H1 (cell line): Measurements from ENCODE around the gene MAP1LC3A. TPM values are rescaled to one million over a fixed set of nuclear protein-coding genes. Genes with fewer than 3 reads are reported as not detected.

Experiments used
- CTCF ChIA-PET: fragments of 300-600 bp; sonication (Branson Sonifier 250); formaldehyde crosslinking; loops from one replicate; lab custom pipeline; 2021; ENCODE audit not compliant: partially characterized antibody; lab: Charles Lee
- POLR2A ChIA-PET: fragments of 300-600 bp; sonication (Branson Sonifier 250); formaldehyde crosslinking; loops from one replicate; lab custom pipeline; 2021; ENCODE audit warnings: inconsistent platforms; ENCODE audit not compliant: partially characterized antibody; lab: Charles Lee
- DNase-seq, 2 experiments: peaks; one replicate each; pipeline versions ENCODE4 v3.0.0 to v3.0.0-alpha.2; 2010 to 2022; ENCODE audit warnings: low spot score in 2 of 2, low read depth in 1 of 2, mixed read lengths in 1 of 2
- FAIRE-seq: peaks from 2 replicates; lab custom pipeline; 2011; peaks lifted over from hg19 to GRCh38; lab: Jason Lieb, UNC
- H2AFZ ChIP-seq: 2 replicates; pipeline ENCODE4 v1.8.1; 2012; ENCODE audit warnings: low read length, inconsistent platforms
- H2AK5ac ChIP-seq: 2 replicates; pipeline ENCODE4 v1.6.1; 2013; ENCODE audit warnings: low read depth, low read length
- H2BK120ac ChIP-seq: replicated peaks from 2 replicates; pipeline ENCODE3; 2013; ENCODE audit warnings: low read depth, low read length, inconsistent platforms
- H2BK12ac ChIP-seq: 2 replicates; pipeline ENCODE4 v1.6.1; 2013; ENCODE audit warnings: low read depth, low read length
- H2BK15ac ChIP-seq: 2 replicates; pipeline ENCODE4 v1.6.1; 2013; ENCODE audit warnings: low read length
- H2BK20ac ChIP-seq: 2 replicates; pipeline ENCODE4 v1.6.1; 2013; ENCODE audit warnings: low read length
- H2BK5ac ChIP-seq: 2 replicates; pipeline ENCODE4 v1.6.1; 2013; ENCODE audit warnings: low read depth, low read length
- H3K14ac ChIP-seq: 2 replicates; pipeline ENCODE4 v1.6.1; 2013; ENCODE audit warnings: inconsistent platforms; ENCODE audit not compliant: insufficient read length
- H3K18ac ChIP-seq: 2 replicates; pipeline ENCODE4 v1.6.1; 2013; ENCODE audit warnings: low read length; ENCODE audit errors: extremely low read depth
- H3K23ac ChIP-seq: 2 replicates; pipeline ENCODE4 v1.6.1; 2013; ENCODE audit warnings: inconsistent platforms; ENCODE audit not compliant: insufficient read length
- H3K23me2 ChIP-seq: 2 replicates; pipeline ENCODE4 v1.6.1; 2013; ENCODE audit warnings: low read depth, low read length
- H3K27ac ChIP-seq: 2 replicates; pipeline ENCODE4 v1.6.1; 2011; ENCODE audit warnings: low read depth, low read length, inconsistent platforms
- H3K27me3 ChIP-seq, 4 experiments: replicated peaks in 1 of 4; 1 replicate in 1 of 4; 2 replicates in 3 of 4; pipeline versions ENCODE4 v1.6.1 to v1.8.1; 2011 to 2013; ENCODE audit warnings: low read length in 3 of 4, mild to moderate bottlenecking in 3 of 4, inconsistent platforms in 2 of 4, mixed read lengths in 2 of 4, moderate library complexity in 1 of 4; ENCODE audit not compliant: control insufficient read depth in 3 of 4, insufficient read depth in 3 of 4; ENCODE audit errors: extremely low read depth in 1 of 4
- H3K36me3 ChIP-seq, 4 experiments: 2 replicates each; pipeline versions ENCODE4 v1.6.1 to v1.8.1; 2011 to 2013; ENCODE audit warnings: mild to moderate bottlenecking in 4 of 4, low read length in 3 of 4, moderate library complexity in 2 of 4, control low read depth in 1 of 4, inconsistent platforms in 1 of 4; ENCODE audit not compliant: insufficient read depth in 4 of 4, control insufficient read depth in 2 of 4
- H3K4ac ChIP-seq: replicated peaks from 2 replicates; pipeline ENCODE3; 2013; ENCODE audit warnings: low read length, low read depth, mixed read lengths, inconsistent platforms; ENCODE audit not compliant: insufficient read length
- H3K4me1 ChIP-seq, 4 experiments: replicated peaks in 1 of 4; 1 replicate in 1 of 4; 2 replicates in 3 of 4; pipeline versions ENCODE4 v1.6.1 to v1.8.1; 2011 to 2013; ENCODE audit warnings: low read length in 3 of 4, inconsistent platforms in 2 of 4, mixed read lengths in 1 of 4; ENCODE audit not compliant: insufficient read depth in 4 of 4, control insufficient read depth in 3 of 4
- H3K4me2 ChIP-seq, 2 experiments: 2 replicates each; pipeline versions ENCODE4 v1.6.1 to v1.8.1; 2011 to 2013; ENCODE audit warnings: low read depth in 2 of 2, low read length in 2 of 2, control low read depth in 1 of 2, inconsistent platforms in 1 of 2, mild to moderate bottlenecking in 1 of 2; ENCODE audit not compliant: insufficient read depth in 1 of 2
- H3K4me3 ChIP-seq, 4 experiments: fragments of 200-600, 300-600 bp in 1 of 4; sonication (generic), shearing (Covaris generic), sonication (Bioruptor Twin) in 1 of 4; 2 replicates each; pipeline versions ENCODE4 v1.5.1 to v1.8.1; 2011 to 2016; ENCODE audit warnings: low read length in 4 of 4, low read depth in 3 of 4, control low read depth in 2 of 4, inconsistent platforms in 2 of 4, mild to moderate bottlenecking in 2 of 4, mixed read lengths in 1 of 4, moderate library complexity in 1 of 4; ENCODE audit not compliant: insufficient read depth in 2 of 4; ENCODE audit errors: extremely low read depth in 1 of 4
- H3K56ac ChIP-seq: replicated peaks from 2 replicates; pipeline ENCODE3; 2013; ENCODE audit warnings: low read depth, mild to moderate bottlenecking, mixed read lengths, low read length, inconsistent platforms; ENCODE audit not compliant: insufficient read length
- H3K79me1 ChIP-seq: 2 replicates; pipeline ENCODE4 v1.6.1; 2013; ENCODE audit warnings: low read depth, low read length, control low read depth
- H3K79me2 ChIP-seq, 2 experiments: 2 replicates each; pipeline versions ENCODE4 v1.6.1 to v1.8.1; 2012 to 2013; ENCODE audit warnings: low read length in 2 of 2, mild to moderate bottlenecking in 2 of 2, inconsistent platforms in 1 of 2; ENCODE audit not compliant: insufficient read depth in 2 of 2, control insufficient read depth in 1 of 2
- H3K9ac ChIP-seq, 4 experiments: replicated peaks in 1 of 4; 1 replicate in 1 of 4; 2 replicates in 3 of 4; pipeline versions ENCODE4 v1.6.1 to v1.8.1; 2011 to 2013; ENCODE audit warnings: low read depth in 3 of 4, low read length in 3 of 4, control low read depth in 2 of 4, mild to moderate bottlenecking in 2 of 4, moderate library complexity in 2 of 4, inconsistent platforms in 1 of 4; ENCODE audit errors: extremely low read depth in 1 of 4
- H3K9me3 ChIP-seq, 2 experiments: 2 replicates each; pipeline versions ENCODE4 v1.6.1 to v1.8.1; 2012 to 2013; ENCODE audit warnings: mild to moderate bottlenecking in 2 of 2, moderate library complexity in 2 of 2, control low read depth in 1 of 2, inconsistent platforms in 1 of 2, low read depth in 1 of 2, low read length in 1 of 2, mixed read lengths in 1 of 2; ENCODE audit not compliant: insufficient read depth in 2 of 2
- H4K20me1 ChIP-seq, 2 experiments: replicated peaks in 1 of 2; 2 replicates each; pipeline versions ENCODE3 to v1.8.1; 2011 to 2013; ENCODE audit warnings: inconsistent platforms in 2 of 2, low read length in 2 of 2, mild to moderate bottlenecking in 1 of 2; ENCODE audit not compliant: insufficient read depth in 2 of 2, control insufficient read depth in 1 of 2
- H4K5ac ChIP-seq: 2 replicates; pipeline ENCODE4 v1.6.1; 2013; ENCODE audit warnings: low read length, low read depth, mixed read lengths, inconsistent platforms; ENCODE audit not compliant: insufficient read length
- H4K8ac ChIP-seq: 2 replicates; pipeline ENCODE4 v1.8.0; 2013; ENCODE audit warnings: mild to moderate bottlenecking, moderate library complexity, low read length, inconsistent platforms; ENCODE audit not compliant: insufficient read depth; ENCODE audit errors: extremely low read depth
- H4K91ac ChIP-seq: replicated peaks from 2 replicates; pipeline ENCODE3; 2013; ENCODE audit warnings: low read length, mixed read lengths, inconsistent platforms; ENCODE audit not compliant: insufficient read length
- BACH1 ChIP-seq: IDR thresholded peaks from 2 replicates; pipeline ENCODE4 v1.6.1; 2012; ENCODE audit warnings: low read length, improper control_type of control experiment
- CHD1 ChIP-seq: IDR thresholded peaks from 2 replicates; pipeline ENCODE4 v1.6.1; 2012; ENCODE audit warnings: low read depth, low read length, improper control_type of control experiment
- HDAC2 ChIP-seq, 2 experiments: fragments of 300-600 bp in 1 of 2; sonication (generic) in 1 of 2; IDR thresholded peaks; 2 replicates each; pipeline ENCODE4 v1.6.1; 2011 to 2012; ENCODE audit warnings: low read depth in 2 of 2, low read length in 2 of 2, mild to moderate bottlenecking in 2 of 2, moderate library complexity in 2 of 2, borderline replicate concordance in 1 of 2, inconsistent platforms in 1 of 2
- HDAC6 ChIP-seq: IDR thresholded peaks from one replicate; pipeline ENCODE4 v1.7.1; 2012; ENCODE audit warnings: low read depth, mild to moderate bottlenecking, inconsistent platforms, low read length, moderate library complexity
- KDM1A ChIP-seq: fragments of 200-600, 300-600 bp; sonication (generic); IDR thresholded peaks from 2 replicates; pipeline ENCODE4 v1.7.1; 2016; ENCODE audit warnings: mild to moderate bottlenecking, low read length, borderline replicate concordance
- NRF1 ChIP-seq: IDR thresholded peaks from 2 replicates; pipeline ENCODE4 v1.6.1; 2011; ENCODE audit warnings: mild to moderate bottlenecking, low read depth, low read length, improper control_type of control experiment
- POLR2A ChIP-seq, 2 experiments: IDR thresholded peaks; 1 replicate in 1 of 2; 2 replicates in 1 of 2; pipeline ENCODE4 v1.6.1; 2011; ENCODE audit warnings: low read depth in 2 of 2, low read length in 2 of 2, mild to moderate bottlenecking in 2 of 2; ENCODE audit errors: control extremely low read depth in 1 of 2
- POLR2AphosphoS5 ChIP-seq: IDR thresholded peaks from 2 replicates; pipeline ENCODE4 v1.6.1; 2011; ENCODE audit warnings: low read depth, low read length
- POU5F1 ChIP-seq: IDR thresholded peaks from 2 replicates; pipeline ENCODE4 v1.6.1; 2011; ENCODE audit warnings: low read depth, mild to moderate bottlenecking, low read length, moderate library complexity
- SAP30 ChIP-seq: fragments of 300-600 bp; sonication (generic); IDR thresholded peaks from 2 replicates; pipeline ENCODE4 v1.7.1; 2012; ENCODE audit warnings: low read length, moderate library complexity, mild to moderate bottlenecking, inconsistent platforms; ENCODE audit not compliant: insufficient read depth, insufficient replicate concordance
- SP2 ChIP-seq: IDR thresholded peaks from 2 replicates; pipeline ENCODE4 v1.6.1; 2012; ENCODE audit warnings: mild to moderate bottlenecking, low read length, inconsistent platforms
- TAF1 ChIP-seq: IDR thresholded peaks from 2 replicates; pipeline ENCODE4 v1.6.1; 2011; ENCODE audit warnings: mild to moderate bottlenecking, low read depth, low read length
- WGBS, 2 experiments: shearing (Covaris generic) in 1 of 2; methylation state at CpG; one replicate each; pipeline versions ENCODE4 v1.1.6 to v1.1.7; 2013 to 2015; ENCODE audit warnings: low lambda C conversion rate in 2 of 2, mixed read lengths in 2 of 2, inconsistent platforms in 1 of 2, low coverage in 1 of 2, missing lambda C conversion rate in 1 of 2; ENCODE audit not compliant: insufficient replicate concordance in 2 of 2, insufficient coverage in 1 of 2, insufficient read length in 1 of 2; ENCODE audit errors: extremely low coverage in 1 of 2, missing lambda C conversion rate in 1 of 2; 5-methylcytosine and 5-hydroxymethylcytosine counted together
- polyA plus RNA-seq, 7 experiments: library from polyadenylated mRNA; depleted of rRNA in 3 of 7; stranded (reverse) in 5 of 7; unstranded in 2 of 7; fragments of >200 nt in 5 of 7; fragments of 200-250 nt in 2 of 7; gene quantifications; 1 replicate in 5 of 7; 2 replicates in 1 of 7; 4 replicates in 1 of 7; pipeline versions ENCODE4 v1.2.1 to v1.2.3, GENCODE V29; 2011 to 2013; ENCODE audit warnings: missing spikeins in 2 of 7, mixed read lengths in 2 of 7
- total RNA-seq: library from RNA; stranded (reverse); fragmentation: NEBNext Ultra II Directional; extraction: Animal tissue kit (Norgen Biotek cat#: 25700); gene quantifications from 2 replicates; pipeline ENCODE4 v1.2.1, GENCODE V29; 2021
- TF ChIP-seq, protein P1 (sequence below): IDR thresholded peaks from 2 replicates; pipeline ENCODE4 v1.6.1; 2012; ENCODE audit warnings: inconsistent platforms

Gene MAP1LC3A
- total and polyA plus RNA-seq, 2 of the 8 experiments (the other 6 are each of a cell fraction or from before 2014, with no cell fraction given): 5.0 to 6.1 TPM

DNA sequence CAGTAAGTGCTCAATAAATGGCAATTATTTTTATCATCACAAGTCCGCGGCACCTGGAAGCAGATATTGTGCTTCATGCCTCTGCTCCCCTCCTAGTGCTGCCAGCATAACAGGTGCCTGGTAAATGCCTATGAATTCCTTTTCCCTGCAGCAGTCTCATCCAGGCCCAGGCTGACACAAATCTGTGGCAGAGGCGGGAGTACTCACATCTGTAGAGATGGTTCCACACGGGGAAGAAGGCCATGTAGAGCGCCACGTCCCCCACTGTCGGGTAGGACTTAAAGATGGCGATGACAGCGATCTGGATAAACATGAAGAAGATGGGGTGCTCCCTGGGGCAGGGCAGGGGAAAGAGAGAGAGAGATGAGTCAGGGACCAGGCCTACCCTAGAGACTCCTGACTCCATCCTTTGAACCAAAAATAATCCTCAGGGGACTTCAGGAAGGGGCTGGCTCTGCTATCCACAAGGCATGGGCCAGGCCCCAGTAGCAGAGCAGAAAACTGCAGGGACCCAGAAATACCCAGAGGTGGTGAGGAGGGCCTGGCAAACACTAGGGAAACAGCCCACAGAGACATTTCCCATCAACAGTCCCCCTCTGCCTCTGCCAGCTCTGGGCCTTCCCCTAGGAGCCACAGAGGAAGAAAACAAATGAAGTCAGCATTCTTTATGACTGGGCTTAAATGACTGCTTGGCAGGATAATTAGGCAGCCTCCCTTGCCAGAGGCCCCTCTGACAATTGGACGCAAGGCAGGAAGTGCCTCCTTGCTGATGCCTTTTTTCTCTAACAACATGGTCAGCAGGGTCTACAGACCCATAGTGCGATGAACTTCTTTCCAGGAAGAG is 23.0 kb downstream of the MAP1LC3A start:
- ChIA-PET CTCF (interaction anchor here (0.8 to 3.5 kb wide), 4 partner anchors 15 to 42 kb away, joined by 3 to 15 read pairs (median 4); no protein-coding TSS in a partner anchor), POLR2A (interaction anchor here (0.6 to 1.9 kb wide), 2 partner anchors 23 to 56 kb away, joined by 3 to 5 read pairs; partner anchors contain the start of gene MAP1LC3A)
- no peak for DNase-seq
- H2BK5ac ChIP-seq: no peak overlapping the region
- H3K27ac ChIP-seq: no peak overlapping the region
- peaks cover 2% of the 10 kb centered on the region in 2 experiments for H4K20me1 ChIP-seq
- no peak overlapping the region for H4K5ac ChIP-seq
- no peak overlapping the region for H2BK120ac ChIP-seq
- H4K8ac ChIP-seq: no peak overlapping the region
- H3K18ac ChIP-seq: no peak overlapping the region
- 0 out of 8 replicates have a peak, but pooled peaks cover 0 to 3% (median 0%) of the 10 kb centered on the region in 4 experiments for H3K36me3 ChIP-seq
- H2BK15ac ChIP-seq: no peak overlapping the region
- H2AK5ac ChIP-seq: no peak overlapping the region
- no peaks in the 10 kb centered on the region for H3K9me3 ChIP-seq
- no peak overlapping the region for H3K4me2 ChIP-seq
- no peaks in the 10 kb centered on the region for H3K79me1 ChIP-seq
- H2BK12ac ChIP-seq: no peak overlapping the region
- no peak overlapping the region for H3K4ac ChIP-seq
- no peak overlapping the region for H2BK20ac ChIP-seq
- H3K23ac ChIP-seq: no peak overlapping the region
- FAIRE-seq: no peak
- no peaks in the 10 kb centered on the region; a peak in 1 of 7 replicates for H3K4me1 ChIP-seq
- no peaks in the 10 kb centered on the region for H3K79me2 ChIP-seq
- H3K56ac ChIP-seq: no peak overlapping the region
- no peak overlapping the region for H2AFZ ChIP-seq
- no peak overlapping the region for H3K4me3 ChIP-seq
- no peaks in the 10 kb centered on the region for H3K27me3 ChIP-seq
- 95% methylated on average over 11 of the region's 11 CpGs; no CpG with 5 or more reads in 1 of the 2 experiments for WGBS, 2 experiments
- H3K9ac ChIP-seq: no peak overlapping the region
- H3K23me2 ChIP-seq: no peaks in the 10 kb centered on the region
- no peak overlapping the region for H3K14ac ChIP-seq
- no peak overlapping the region for H4K91ac ChIP-seq
- TF ChIP-seq CHD1 (no peak), POU5F1 (no peak), POLR2AphosphoS5 (no peak), HDAC6 (no peak), TAF1 (no peak), NRF1 (no peak), BACH1 (no peak), SP2 (no peak), HDAC2 (IDR thresholded peaks at IDR 0.05; ENCODE audit: borderline replicate concordance in 1 of 2, low read depth in 2 of 2, low read length in 2 of 2) (no peak), KDM1A (no peak), POLR2A (IDR thresholded peaks at IDR 0.05; ENCODE audit: control extremely low read depth in 1 of 2, low read depth in 2 of 2, low read length in 2 of 2) (no peak), SAP30 (no peak)
- TF ChIP-seq, protein P1, sequence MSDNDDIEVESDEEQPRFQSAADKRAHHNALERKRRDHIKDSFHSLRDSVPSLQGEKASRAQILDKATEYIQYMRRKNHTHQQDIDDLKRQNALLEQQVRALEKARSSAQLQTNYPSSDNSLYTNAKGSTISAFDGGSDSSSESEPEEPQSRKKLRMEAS: no peak
